Neuronal stem cell (in vitro differentiated cells): ENCODE data around the gene NUDT11.

ENCODE experiments used
- DNase-seq: peaks from one replicate; pipeline ENCODE4 v3.0.0-alpha.2; 2013; ENCODE audit warnings: low spot score
- H2AFZ ChIP-seq: one replicate; pipeline ENCODE4 v1.6.1; 2013; ENCODE audit warnings: mild to moderate bottlenecking, low read length, inconsistent platforms
- H2AK5ac ChIP-seq: 2 replicates; pipeline ENCODE4 v1.6.1; 2013; ENCODE audit warnings: low read depth, mild to moderate bottlenecking, inconsistent platforms, low read length, moderate library complexity, mixed read lengths
- H2BK120ac ChIP-seq: 2 replicates; pipeline ENCODE4 v1.6.1; 2013; ENCODE audit warnings: low read depth, mild to moderate bottlenecking, inconsistent platforms, low read length, moderate library complexity, mixed read lengths
- H2BK12ac ChIP-seq: one replicate; pipeline ENCODE4 v1.6.1; 2013; ENCODE audit warnings: low read length, inconsistent platforms
- H2BK15ac ChIP-seq: 2 replicates; pipeline ENCODE4 v1.6.1; 2013; ENCODE audit warnings: mild to moderate bottlenecking, low read length, inconsistent platforms, mixed read lengths
- H2BK5ac ChIP-seq: one replicate; pipeline ENCODE4 v1.6.1; 2013; ENCODE audit warnings: inconsistent platforms, mild to moderate bottlenecking, low read length, moderate library complexity
- H3K14ac ChIP-seq: one replicate; pipeline ENCODE4 v1.6.1; 2013; ENCODE audit warnings: low read length, inconsistent platforms
- H3K18ac ChIP-seq: 2 replicates; pipeline ENCODE4 v1.6.1; 2013; ENCODE audit warnings: low read length, inconsistent platforms
- H3K23ac ChIP-seq: 2 replicates; pipeline ENCODE4 v1.6.1; 2013; ENCODE audit warnings: low read depth, mild to moderate bottlenecking, mixed read lengths, low read length, inconsistent platforms; ENCODE audit not compliant: poor library complexity
- H3K27ac ChIP-seq: replicated peaks from 3 replicates; pipeline ENCODE4 v1.5.1; 2013; ENCODE audit warnings: low read length, inconsistent platforms
- H3K27me3 ChIP-seq, 3 experiments: 2 replicates each; pipeline ENCODE4 v1.6.1; 2013; ENCODE audit warnings: low read length in 3 of 3, mild to moderate bottlenecking in 2 of 3, inconsistent platforms in 1 of 3, low read depth in 1 of 3, mixed read lengths in 1 of 3, moderate library complexity in 1 of 3; ENCODE audit not compliant: control insufficient read depth in 3 of 3, insufficient read depth in 3 of 3
- H3K36me3 ChIP-seq, 2 donors: replicated peaks in 1 of 2; 2 replicates each; pipeline ENCODE4 v1.6.1; 2013; ENCODE audit warnings: low read length in 2 of 2; ENCODE audit not compliant: control insufficient read depth in 2 of 2, insufficient read depth in 2 of 2
- H3K4ac ChIP-seq: 2 replicates; pipeline ENCODE4 v1.6.1; 2013; ENCODE audit warnings: inconsistent platforms, mild to moderate bottlenecking, low read length, moderate library complexity
- H3K4me1 ChIP-seq, 2 donors: 1 replicate in 1 of 2; 2 replicates in 1 of 2; pipeline ENCODE4 v1.6.1; 2013; ENCODE audit warnings: low read length in 2 of 2, low read depth in 1 of 2; ENCODE audit not compliant: control insufficient read depth in 2 of 2, insufficient read depth in 1 of 2
- H3K4me2 ChIP-seq: one replicate; pipeline ENCODE4 v1.6.1; 2013; ENCODE audit warnings: mild to moderate bottlenecking, low read length, inconsistent platforms; ENCODE audit not compliant: insufficient read depth, poor library complexity, severe bottlenecking
- H3K4me3 ChIP-seq, 2 donors: 2 replicates each; pipeline ENCODE4 v1.5.1; 2013; ENCODE audit warnings: low read length in 2 of 2, mild to moderate bottlenecking in 2 of 2, inconsistent platforms in 1 of 2, moderate library complexity in 1 of 2
- H3K79me1 ChIP-seq: one replicate; pipeline ENCODE4 v1.6.1; 2013; ENCODE audit warnings: low read depth, mild to moderate bottlenecking, inconsistent platforms, low read length, moderate library complexity
- H3K9ac ChIP-seq: one replicate; pipeline ENCODE4 v1.6.1; 2013; ENCODE audit warnings: mild to moderate bottlenecking, low read depth, low read length, inconsistent platforms; ENCODE audit not compliant: poor library complexity
- H3K9me3 ChIP-seq, 2 donors: replicated peaks in 1 of 2; 2 replicates each; pipeline versions ENCODE3 to v1.6.1; 2013; ENCODE audit warnings: low read length in 2 of 2, mild to moderate bottlenecking in 2 of 2, inconsistent platforms in 1 of 2, low read depth in 1 of 2, mixed read lengths in 1 of 2, moderate library complexity in 1 of 2; ENCODE audit not compliant: control insufficient read depth in 2 of 2, insufficient read depth in 1 of 2
- H4K8ac ChIP-seq: one replicate; pipeline ENCODE4 v1.6.1; 2013; ENCODE audit warnings: low read depth, mild to moderate bottlenecking, inconsistent platforms, low read length, moderate library complexity
- H4K91ac ChIP-seq: one replicate; pipeline ENCODE4 v1.6.1; 2013; ENCODE audit warnings: low read length, low read depth, mild to moderate bottlenecking, inconsistent platforms; ENCODE audit not compliant: poor library complexity
- WGBS, 2 donors: extraction: QIAGEN DNeasy Blood & Tissue Kit; methylation state at CpG; one replicate each; pipeline ENCODE4 v1.1.7; 2013; ENCODE audit warnings: missing lambda C conversion rate in 2 of 2, mixed read lengths in 1 of 2; ENCODE audit not compliant: insufficient read length in 2 of 2, insufficient replicate concordance in 1 of 2; ENCODE audit errors: extremely low coverage in 2 of 2; 5-methylcytosine and 5-hydroxymethylcytosine counted together

The NUDT11 gene

DNA sequence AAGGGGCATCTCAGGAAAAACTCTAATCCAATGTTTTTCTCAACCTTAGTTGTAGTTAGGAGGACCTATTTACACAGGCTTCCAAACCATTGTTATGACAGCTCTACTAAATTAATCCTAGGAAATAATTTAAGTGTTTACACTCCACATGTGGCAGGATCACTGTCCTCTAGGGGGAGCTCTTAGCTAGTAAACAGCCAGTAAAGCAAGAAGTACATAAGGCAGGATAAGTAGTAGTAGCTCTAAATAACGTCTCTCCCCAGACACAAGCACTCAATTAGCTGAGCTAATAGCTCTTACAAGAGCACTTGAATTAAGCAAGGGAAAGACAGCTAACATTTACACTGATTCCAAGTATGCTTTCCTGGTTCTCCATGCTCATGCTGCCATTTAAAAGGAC lies 37.3 kb downstream of the NUDT11 start:
- H2AFZ ChIP-seq, result no peak overlapping the region
- WGBS, 2 donors, result no CpG with 5 or more reads among the region's 1 CpG
- no peak overlapping the region for H2BK120ac ChIP-seq
- no peak overlapping the region for H3K9ac ChIP-seq
- H3K4ac ChIP-seq, result no peak overlapping the region
- H3K4me1 ChIP-seq, result no peaks in the 10 kb centered on the region
- no peak overlapping the region for H4K8ac ChIP-seq
- H2AK5ac ChIP-seq, result no peak overlapping the region
- no peak overlapping the region for H3K18ac ChIP-seq
- H3K14ac ChIP-seq, result no peak overlapping the region
- no peak overlapping the region for H3K4me3 ChIP-seq
- H3K27me3 ChIP-seq, result no peaks in the 10 kb centered on the region
- H3K23ac ChIP-seq, result no peak overlapping the region
- no peak overlapping the region for H4K91ac ChIP-seq
- no peak for DNase-seq
- H2BK5ac ChIP-seq, result no peak overlapping the region
- H3K79me1 ChIP-seq, result no peaks in the 10 kb centered on the region
- no peak overlapping the region for H3K27ac ChIP-seq
- no peak overlapping the region for H3K4me2 ChIP-seq
- no peak overlapping the region for H2BK15ac ChIP-seq
- no peak overlapping the region for H2BK12ac ChIP-seq
- no peaks in the 10 kb centered on the region for H3K9me3 ChIP-seq
- no peaks in the 10 kb centered on the region for H3K36me3 ChIP-seq

DNA sequence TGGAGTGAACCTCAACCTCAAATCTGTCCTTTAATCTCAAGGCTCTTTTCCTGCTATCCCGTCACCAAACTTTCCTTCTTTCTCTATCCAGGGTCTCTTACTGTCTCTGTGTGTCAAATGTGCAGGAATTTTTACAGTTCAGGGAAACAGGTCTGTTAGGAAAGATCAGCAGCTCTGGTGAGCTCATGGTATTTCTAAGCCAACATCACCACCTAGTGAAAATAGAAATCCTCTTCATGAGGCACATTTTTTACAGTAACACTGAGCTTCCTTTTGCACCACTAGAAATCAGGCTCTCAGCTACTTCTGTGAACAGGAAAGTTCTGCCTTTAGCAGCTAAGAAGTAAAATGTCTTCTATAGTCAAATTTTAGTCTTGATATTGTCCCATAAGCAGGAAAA lies 39.6 kb downstream of the NUDT11 start:
- no CpG with 5 or more reads among the region's 1 CpG for WGBS, 2 donors
- DNase-seq, result no peak
- H3K4me3 ChIP-seq, result no peak overlapping the region
- H3K4me1 ChIP-seq, result no peaks in the 10 kb centered on the region
- H3K79me1 ChIP-seq, result no peaks in the 10 kb centered on the region
- no peak overlapping the region for H4K8ac ChIP-seq
- no peak overlapping the region for H3K4me2 ChIP-seq
- H3K23ac ChIP-seq, result no peak overlapping the region
- no peak overlapping the region for H2AK5ac ChIP-seq
- H4K91ac ChIP-seq, result no peak overlapping the region
- H2BK5ac ChIP-seq, result no peak overlapping the region
- no peak overlapping the region for H3K18ac ChIP-seq
- H2AFZ ChIP-seq, result no peak overlapping the region
- H3K27ac ChIP-seq, result no peak overlapping the region
- no peaks in the 10 kb centered on the region for H3K36me3 ChIP-seq
- no peak overlapping the region for H3K4ac ChIP-seq
- H2BK12ac ChIP-seq, result no peak overlapping the region
- H3K14ac ChIP-seq, result no peak overlapping the region
- H3K9me3 ChIP-seq, result no peaks in the 10 kb centered on the region
- no peak overlapping the region for H3K9ac ChIP-seq
- H2BK15ac ChIP-seq, result no peak overlapping the region
- no peak overlapping the region for H2BK120ac ChIP-seq
- no peaks in the 10 kb centered on the region for H3K27me3 ChIP-seq

DNA sequence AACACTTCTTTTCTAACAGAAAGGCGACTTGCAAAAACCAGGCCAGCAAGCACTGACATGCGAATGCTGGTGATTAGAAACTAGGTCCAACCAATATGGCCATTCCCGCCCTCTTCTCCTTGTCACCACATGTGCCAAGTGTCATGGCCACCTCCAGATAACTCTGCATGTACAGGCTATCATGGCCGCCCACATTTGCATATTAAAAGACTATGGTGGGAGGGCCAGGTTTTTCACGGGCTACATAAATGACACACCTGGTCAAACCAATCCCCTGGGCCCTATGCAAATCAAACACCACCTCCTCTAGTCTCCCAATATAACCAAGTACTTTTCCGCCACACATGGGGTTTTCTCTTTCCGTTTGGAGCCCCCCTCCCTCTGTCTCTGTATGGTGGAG lies 40.1 kb downstream of the NUDT11 start:
- no peak for DNase-seq
- no CpG with 5 or more reads among the region's 7 CpGs for WGBS, 2 donors
- no peak overlapping the region for H4K8ac ChIP-seq

DNA sequence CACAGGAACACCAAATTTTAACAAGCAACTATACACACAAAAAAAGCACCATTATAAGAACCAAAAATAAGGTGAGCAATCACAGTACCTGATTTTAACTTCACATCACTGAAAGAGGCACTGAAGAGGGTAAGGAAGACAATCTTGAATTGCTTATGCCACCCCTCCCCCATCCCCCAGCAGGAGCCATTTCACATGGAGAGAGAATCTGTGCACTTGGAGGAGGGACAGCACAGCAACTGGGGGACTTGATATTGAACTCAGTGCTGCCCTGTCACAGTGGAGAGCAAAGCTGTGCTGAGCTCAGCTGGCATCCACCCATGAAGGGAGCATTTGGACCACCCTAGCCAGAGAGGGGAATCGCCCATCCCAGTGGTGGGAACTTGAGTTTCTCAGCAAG lies 56.0 kb downstream of the NUDT11 start:
- Histone ChIP-seq H3K36me3 (no peaks in the 10 kb centered on the region), H3K27me3 (no peaks in the 10 kb centered on the region), H3K18ac (no peak overlapping the region), H3K79me1 (no peaks in the 10 kb centered on the region), H3K14ac (no peak overlapping the region), H3K9ac (no peak overlapping the region), H2BK5ac (no peak overlapping the region), H3K27ac (no peak overlapping the region), H2BK120ac (no peak overlapping the region), H3K4me3 (no peak overlapping the region), H3K4me1 (no peaks in the 10 kb centered on the region), H2BK15ac (no peak overlapping the region), H3K4ac (no peak overlapping the region), H2AK5ac (no peak overlapping the region), H3K23ac (no peak overlapping the region), H3K4me2 (no peak overlapping the region), H2BK12ac (no peak overlapping the region), H4K8ac (no peak overlapping the region), H2AFZ (no peak overlapping the region), H3K9me3 (no peaks in the 10 kb centered on the region), H4K91ac (no peak overlapping the region)
- WGBS, 2 donors, result no CpG with 5 or more reads among the region's 1 CpG
- DNase-seq, result no peak

More for the DNA sequence above, 40.1 kb downstream of the NUDT11 start:
- Histone ChIP-seq H3K4ac (no peak overlapping the region), H3K14ac (no peak overlapping the region), H3K4me3 (no peak overlapping the region), H4K91ac (no peak overlapping the region), H3K79me1 (no peaks in the 10 kb centered on the region), H3K23ac (no peak overlapping the region), H3K9me3 (no peaks in the 10 kb centered on the region), H3K18ac (no peak overlapping the region), H2BK120ac (no peak overlapping the region), H2AK5ac (no peak overlapping the region), H2AFZ (no peak overlapping the region), H3K27me3 (no peaks in the 10 kb centered on the region), H2BK15ac (no peak overlapping the region), H3K4me2 (no peak overlapping the region), H3K9ac (no peak overlapping the region), H3K4me1 (no peaks in the 10 kb centered on the region), H2BK12ac (no peak overlapping the region), H3K36me3 (no peaks in the 10 kb centered on the region), H3K27ac (no peak overlapping the region), H2BK5ac (no peak overlapping the region)
